HG03196 (cell line): ENCODE data around the gene SUPT3H.
"Not testable (repeated sequence)": the region's sequence is repeated elsewhere in the genome, so short reads cannot be mapped to it uniquely, and the experiment has no call there.

Source experiments
- ATAC-seq: cut with Tn5 transposase; IDR thresholded peaks from one replicate; pipeline ENCODE4 v1.9.1; 2021; ENCODE audit not compliant: unreplicated experiment

Gene SUPT3H

GRCh38 chr6:45327956-45328522 is 49.7 kb downstream of the SUPT3H start, which contains the start of gene RUNX2:
Gene RUNX2 (plus strand): TSS chr6:45328330. CDS start chr6:45328727, 397 bp downstream.
- ATAC-seq = no peak

- no peak for ATAC-seq
Measured at GRCh38 chr6:45326698-45327417, 50.9 kb downstream of the SUPT3H start.

GRCh38 chr6:45323656-45324224 is 54.0 kb downstream of the SUPT3H start:
- ATAC-seq = no peak

- no peak for ATAC-seq
Measured at GRCh38 chr6:45320349-45320748, 57.4 kb downstream of the SUPT3H start.

- no peak for ATAC-seq
Measured at GRCh38 chr6:45314146-45314545, 63.6 kb downstream of the SUPT3H start.

- ATAC-seq = no peak
Measured at GRCh38 chr6:45310118-45310788, 67.5 kb downstream of the SUPT3H start.

- no peak for ATAC-seq
Measured at GRCh38 chr6:45305546-45305945, 72.2 kb downstream of the SUPT3H start.

- ATAC-seq = no peak
Measured at GRCh38 chr6:45302832-45303231, 74.9 kb downstream of the SUPT3H start.

- ATAC-seq = no peak
Measured at GRCh38 chr6:45301348-45302142, 76.2 kb downstream of the SUPT3H start.

GRCh38 chr6:45300736-45301135 is 77.0 kb downstream of the SUPT3H start:
- no peak for ATAC-seq

- ATAC-seq = no peak
Measured at GRCh38 chr6:45299096-45299581, 78.6 kb downstream of the SUPT3H start.

GRCh38 chr6:45297320-45297719 is 80.4 kb downstream of the SUPT3H start:
- ATAC-seq = no peak

GRCh38 chr6:45294065-45294701 is 83.6 kb downstream of the SUPT3H start:
- not testable (repeated sequence) for ATAC-seq

GRCh38 chr6:45293306-45293705 is 84.4 kb downstream of the SUPT3H start:
- no peak for ATAC-seq

- ATAC-seq = no peak
Measured at GRCh38 chr6:45289751-45290514, 87.8 kb downstream of the SUPT3H start.

- not testable (repeated sequence) for ATAC-seq
Measured at GRCh38 chr6:45286707-45287106, 91.0 kb downstream of the SUPT3H start.

- ATAC-seq = no peak
Measured at GRCh38 chr6:45278367-45278766, 99.4 kb downstream of the SUPT3H start.

- ATAC-seq = not testable (repeated sequence)
Measured at GRCh38 chr6:45277741-45278140, 100.0 kb downstream of the SUPT3H start.

- ATAC-seq = no peak
Measured at GRCh38 chr6:45275358-45275757, 102.4 kb downstream of the SUPT3H start.

- ATAC-seq = no peak
Measured at GRCh38 chr6:45272626-45273025, 105.1 kb downstream of the SUPT3H start.
